OCI-M2 (cell line): Measurements from ENCODE around the gene BMPER.

ENCODE experiments used
- DNase-seq: peaks from one replicate; lab custom pipeline; 2025; ENCODE audit not compliant: unreplicated experiment; lab: John Stamatoyannopoulos, UW

Gene BMPER

DNA sequence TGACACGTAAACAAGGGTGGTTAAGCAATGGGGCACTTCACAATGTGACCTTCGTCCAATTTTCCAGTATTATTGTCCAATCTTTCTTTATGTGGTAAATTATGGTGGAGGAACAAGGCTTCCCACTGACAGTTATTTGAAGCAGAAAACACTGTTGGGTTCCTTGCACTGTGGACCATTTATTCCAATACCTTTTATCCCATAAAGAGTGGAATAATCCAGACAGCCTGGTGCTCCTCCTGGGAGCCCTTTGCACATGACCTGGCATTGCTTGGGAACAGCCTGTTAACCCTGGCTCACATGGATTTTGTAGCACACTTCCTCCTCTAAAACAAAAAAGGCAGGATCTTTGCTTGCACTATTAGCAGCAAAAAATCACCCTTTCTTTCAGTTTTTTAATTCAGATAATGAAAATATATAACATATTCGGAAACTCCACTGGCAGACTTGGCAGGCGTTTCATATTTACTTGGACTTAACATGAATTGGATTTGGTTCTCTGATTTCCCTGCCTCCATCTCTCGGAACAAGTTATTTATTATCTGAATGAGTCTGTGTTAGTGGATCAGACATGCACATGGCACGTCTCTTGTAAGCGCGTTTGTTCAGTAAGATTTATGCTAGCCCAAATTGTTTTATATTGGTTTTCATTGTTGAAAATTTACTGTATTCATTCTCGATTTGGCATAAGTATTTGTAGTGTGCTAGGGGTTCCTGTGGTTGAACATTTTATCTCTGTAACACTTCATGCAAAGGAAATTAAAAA lies 59.3 kb downstream of the BMPER start:
- no peak for DNase-seq

DNA sequence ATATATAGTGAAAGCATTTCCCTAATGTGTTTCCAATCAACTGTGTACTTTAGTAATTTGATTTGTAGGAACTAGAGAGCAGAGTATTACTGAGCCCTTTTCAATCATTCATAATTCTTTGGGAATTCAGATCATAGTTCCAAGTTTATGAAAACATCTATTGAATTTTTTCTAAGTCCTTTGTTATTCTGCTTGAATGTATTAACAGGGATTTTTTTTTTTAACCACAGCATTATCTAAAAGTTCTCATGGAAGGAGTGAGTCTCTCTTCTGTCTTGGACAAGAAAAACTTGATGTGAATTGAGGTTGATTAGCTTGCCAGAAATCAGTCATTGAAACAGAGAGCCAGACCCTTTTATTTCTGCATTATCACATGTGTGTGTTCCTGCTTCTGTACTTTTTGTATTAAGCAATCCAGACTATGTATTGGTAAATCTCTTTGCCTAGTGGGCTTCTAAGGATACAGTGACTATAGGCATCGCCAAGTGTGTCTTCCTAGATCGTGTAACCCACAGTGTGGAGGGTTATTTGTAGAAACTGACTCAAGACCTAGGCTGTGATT lies 59.9 kb downstream of the BMPER start:
- no peak for DNase-seq

DNA sequence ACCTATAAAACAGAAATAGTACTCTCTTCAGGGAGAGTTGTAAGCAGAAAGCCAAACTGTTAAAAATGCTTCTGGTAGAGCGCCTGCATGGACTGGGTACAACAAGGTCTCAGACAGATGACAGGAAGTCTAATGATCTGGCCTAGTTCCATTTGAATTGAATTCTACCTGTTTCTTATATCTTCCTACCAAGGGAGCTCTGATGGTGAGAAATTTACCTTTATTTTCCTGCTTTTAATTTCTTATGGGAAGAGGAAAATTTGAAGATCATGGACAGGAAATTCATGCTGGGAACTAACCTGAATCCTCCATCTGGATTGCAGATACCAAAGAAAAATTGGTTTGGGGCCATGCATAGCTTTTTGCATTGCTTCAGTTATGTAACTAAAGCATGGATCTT lies 63.3 kb downstream of the BMPER start:
- DNase-seq, result no peak

DNA sequence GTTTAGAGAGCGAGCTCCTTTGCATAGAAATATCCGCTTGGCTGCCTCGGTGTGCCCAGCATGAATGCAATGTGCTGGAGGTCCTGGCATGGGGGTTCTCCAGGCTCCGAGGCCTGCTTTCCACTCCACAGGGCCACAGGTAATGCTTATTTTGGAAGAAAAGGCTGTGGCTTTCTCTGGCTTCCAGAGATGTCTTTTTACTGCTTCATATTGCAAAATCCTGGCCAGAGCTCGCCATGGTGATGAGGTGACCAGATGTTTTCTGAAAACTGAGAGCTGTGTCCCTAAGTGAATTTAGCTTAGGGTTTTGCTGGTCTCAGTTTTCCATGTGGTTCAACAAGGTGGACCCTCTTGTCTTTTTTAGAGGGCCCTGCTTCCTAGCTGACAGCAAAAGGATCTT lies 65.2 kb downstream of the BMPER start:
- no peak for DNase-seq

DNA sequence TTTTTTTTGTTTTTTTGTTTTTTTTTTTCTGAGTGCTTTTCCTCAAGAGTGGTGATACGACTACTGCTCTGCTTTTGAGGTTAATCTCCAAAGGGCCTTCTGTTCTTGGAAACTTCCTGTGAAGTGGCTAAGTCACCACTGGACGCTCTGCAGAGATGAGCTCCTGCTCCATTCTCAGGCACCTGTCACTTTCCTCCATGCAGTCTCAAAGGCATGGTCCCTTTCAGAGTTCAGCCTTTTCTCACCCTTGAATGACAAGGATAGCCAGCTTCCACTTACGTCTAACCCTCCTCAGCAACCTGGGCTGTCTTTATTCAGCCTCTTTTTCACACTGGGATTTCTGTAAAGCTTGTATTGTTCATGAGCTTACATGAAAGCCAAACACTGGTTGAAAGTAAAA lies 65.8 kb downstream of the BMPER start:
- no peak for DNase-seq

DNA sequence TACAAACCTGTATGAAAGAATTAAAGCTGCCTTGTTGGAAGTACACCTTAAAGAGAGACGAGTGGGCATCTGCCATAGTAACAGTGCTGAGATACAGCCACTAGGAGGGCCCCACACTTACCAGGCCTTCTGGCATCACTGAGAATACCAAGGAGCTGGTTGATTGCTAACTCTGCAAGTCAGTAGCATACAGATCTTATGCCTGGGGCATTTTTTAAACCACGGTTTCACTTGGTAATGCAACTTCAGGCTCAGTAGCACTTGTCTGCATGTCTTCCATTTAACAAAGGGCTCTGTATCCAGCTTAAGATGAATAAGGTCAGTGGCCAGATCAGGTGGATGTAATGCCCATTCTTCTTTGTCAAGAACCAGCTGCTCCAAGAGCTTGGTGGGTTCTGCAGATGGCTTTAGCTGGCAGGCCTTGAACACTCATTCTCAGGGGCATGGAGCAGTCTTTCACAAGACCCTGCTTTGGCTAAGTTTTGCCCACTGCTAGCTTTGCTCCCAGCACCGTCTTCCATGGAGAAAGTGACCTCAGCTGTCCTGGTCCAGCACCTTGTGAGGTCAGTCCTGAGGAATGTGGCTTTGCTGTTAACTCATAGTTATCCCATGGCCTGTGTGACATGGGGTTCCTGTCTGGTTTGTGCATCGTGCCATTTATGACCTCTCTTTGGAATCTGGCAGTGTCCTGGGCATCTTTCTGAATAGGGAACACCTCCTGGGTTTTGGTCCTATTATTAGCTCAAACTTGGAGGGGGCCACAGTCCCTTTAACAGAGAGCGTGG lies 68.1 kb downstream of the BMPER start:
- DNase-seq, result no peak

DNA sequence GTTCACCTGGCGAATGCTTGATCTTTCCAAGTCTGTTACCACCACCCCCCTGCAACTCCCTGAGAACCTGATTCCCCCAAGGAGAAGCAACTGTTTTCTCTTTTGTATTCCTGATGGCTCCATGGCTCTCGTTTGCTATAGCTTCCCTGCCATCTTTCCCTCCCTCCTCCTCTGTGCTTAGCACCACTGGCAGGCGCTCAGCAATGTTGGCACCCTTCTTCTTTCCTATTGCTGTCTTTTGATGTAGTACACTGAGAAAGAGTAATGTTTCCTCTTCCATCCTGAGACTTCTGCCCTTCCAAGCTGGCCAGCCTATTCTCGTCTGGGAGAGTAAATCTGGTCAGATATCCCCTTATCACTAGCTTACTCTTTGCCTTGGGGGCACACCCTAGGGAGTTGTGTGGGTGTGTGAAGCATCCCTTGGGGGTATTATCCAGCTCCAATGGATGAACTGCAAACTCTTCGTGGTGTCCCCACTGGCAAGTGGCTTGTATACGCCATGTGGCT lies 74.0 kb downstream of the BMPER start:
- DNase-seq, result no peak

DNA sequence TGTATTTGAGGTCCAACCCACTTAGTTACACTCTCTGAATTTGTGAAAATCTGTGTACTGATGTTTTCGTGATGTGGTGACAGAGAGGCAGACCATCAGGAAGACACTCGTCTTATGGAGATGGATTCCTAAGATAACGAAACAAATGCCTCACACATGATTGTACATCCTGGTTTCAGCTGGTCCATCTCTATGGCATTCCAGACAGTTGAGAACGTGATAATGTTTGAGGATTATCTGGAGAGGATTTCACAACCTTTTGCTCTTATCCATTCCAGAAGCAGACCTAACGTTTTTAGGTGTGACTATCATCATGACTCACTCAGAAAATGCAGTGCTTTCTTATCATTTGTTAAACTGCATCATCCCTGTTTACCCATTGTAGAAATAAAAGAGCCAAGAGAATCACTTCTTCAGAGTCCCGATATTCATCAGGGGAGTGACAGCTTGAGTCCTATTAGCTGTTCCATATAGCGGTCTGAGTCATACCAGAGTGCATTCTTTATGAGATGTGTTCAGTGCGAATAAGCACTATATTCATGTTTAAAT lies 74.5 kb downstream of the BMPER start:
- DNase-seq, result no peak

DNA sequence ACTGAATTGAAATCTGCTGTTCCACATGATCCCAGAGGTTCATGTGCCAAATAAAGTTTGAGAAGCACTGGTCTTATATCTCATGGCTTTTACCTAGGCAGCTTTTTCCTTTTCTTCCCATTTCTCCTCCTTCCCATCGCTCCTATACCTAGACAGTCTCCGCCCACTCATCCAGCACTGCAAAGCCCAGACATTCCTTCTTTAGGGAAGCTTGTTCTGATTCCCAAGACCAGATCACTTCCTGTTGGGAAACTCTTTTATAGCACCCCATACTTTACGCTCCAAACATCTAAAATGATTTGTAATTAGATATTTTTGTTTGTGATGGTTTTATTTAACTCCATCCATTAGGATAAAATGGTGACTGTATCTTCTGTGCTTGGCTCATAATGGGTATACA lies 75.9 kb downstream of the BMPER start:
- no peak for DNase-seq

DNA sequence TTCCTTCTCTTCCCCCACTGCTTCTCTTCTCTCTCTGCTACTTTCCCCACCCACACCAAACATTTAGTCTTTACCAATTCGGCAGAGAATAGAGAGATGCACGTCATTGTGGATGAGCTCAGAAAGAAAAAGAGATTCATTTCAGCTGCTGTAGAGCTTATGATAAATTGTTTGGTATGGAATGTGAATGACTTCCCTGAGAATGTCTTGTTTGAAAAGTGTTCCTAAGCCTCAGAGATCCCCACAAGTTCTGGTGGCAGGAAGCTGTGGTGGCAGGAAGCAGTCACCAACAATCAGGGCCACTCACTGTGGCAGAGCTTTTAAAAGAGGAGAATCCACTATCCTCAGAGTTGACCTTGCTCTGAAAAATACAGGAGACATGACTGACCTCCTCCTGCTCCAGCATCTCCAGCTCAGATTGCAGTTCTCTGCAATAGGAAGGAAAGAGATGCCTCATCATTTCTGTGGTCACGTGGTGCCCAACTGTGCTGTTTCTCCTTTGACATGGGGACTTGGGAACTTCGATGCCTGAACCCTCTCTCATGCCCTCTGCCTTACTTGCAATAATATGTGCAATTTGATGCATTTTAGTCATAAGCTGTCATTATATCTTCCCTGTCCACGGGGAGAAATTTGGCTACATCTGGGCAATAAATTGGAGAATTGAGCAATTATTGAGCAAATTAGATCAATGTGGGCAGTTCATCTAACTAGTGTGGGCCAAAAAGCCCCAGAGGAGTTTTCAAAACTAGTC lies 76.5 kb downstream of the BMPER start:
- DNase-seq, result no peak

DNA sequence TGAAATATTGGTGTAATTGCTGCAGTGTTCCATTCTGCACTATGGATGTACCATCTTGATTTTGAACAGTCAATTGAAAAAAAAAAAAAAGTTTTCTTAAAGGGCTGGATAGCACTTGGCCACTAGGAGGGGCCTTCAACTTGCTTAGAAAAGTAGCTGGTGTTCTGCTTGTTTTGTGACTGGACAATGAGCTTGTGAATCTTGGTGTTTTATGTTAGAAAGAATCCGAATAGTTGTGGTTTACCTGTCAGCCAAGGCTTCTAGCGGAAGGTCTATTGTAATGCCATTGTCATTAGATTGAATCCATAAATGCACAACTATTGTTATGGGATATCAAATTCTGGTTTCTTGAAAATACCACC lies 77.1 kb downstream of the BMPER start:
- DNase-seq, result no peak

DNA sequence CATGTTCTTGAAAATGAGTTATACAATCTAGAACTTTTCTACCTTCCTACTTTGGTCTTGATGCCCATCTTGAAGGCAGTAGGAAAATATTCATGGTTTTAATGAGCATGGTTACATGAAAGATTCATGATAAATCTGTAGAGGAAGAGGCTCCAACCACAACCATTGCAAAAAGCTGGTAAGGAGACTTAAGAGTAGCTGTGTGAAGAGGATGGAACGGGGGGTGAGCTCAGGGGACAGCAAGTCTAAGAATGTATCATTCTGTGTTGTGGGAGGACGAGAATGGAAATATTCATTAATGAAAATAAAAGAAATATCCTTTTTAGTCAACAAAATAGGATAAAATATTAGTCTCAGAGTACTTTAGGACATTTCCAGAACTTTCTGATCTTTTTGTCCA lies 81.1 kb downstream of the BMPER start:
- DNase-seq, result no peak

DNA sequence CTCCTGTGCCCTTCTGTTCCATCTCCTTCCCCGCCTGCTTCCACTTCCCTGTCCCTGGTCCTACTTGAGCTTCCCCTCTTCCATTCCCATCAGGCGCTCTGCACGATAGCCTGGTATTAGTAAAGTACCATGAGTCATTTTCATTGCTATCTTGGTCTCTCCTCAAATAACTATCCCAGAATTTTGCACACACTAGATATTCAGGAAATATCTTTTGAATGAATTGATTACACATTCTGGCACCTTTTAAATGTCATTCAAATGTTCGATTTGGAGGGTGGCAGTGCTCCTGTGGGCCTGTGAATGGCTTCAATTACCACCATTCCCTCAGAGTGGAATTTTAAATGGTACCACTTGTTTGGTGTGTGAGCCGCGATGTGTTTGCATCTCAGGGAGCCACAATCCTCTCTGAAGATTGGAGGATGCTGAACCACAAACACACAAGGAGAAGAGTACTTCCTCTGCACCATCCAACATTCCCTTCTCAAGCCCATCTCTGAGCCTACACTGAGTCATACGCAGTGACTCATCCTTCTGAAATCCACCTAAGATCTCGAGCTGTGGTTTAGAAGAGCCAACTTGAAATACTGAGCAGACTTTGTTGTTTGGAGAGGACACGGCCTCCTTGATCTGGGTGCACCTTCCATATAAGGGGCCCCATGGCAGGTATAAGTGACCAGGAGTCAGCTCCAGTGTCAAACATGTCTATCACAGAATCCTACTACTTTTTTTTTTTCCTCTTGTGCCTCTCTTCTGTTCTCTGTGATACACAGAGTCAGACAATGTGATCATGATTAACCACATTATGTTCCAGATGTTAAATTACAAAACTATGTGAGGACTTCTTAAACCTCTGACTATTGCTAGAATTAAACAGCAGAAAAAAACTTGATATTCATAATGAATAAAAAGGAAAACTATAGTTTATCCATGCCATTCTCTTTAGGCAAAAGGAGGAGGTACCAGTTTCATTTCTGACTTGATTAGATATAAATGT lies 81.9 kb downstream of the BMPER start:
- no peak for DNase-seq

DNA sequence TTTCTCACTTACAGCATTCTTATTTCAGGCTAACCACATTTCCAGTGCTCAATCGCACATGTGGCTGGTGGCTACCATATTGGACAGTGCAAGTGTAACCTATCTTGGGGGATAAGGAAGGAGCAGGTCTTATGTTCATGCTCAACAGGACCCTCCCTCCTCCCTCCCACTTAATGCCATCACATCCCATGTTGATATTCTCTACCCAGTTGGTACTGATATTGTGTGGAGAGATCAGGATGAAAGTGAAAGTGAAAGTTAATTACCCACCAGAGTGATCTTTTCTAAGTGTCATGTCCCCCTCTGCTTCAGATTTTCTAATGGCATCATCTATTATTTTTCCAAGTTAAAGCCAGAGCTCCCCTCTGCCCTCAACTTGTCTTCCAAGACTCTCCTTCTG lies 91.6 kb downstream of the BMPER start:
- no peak for DNase-seq

DNA sequence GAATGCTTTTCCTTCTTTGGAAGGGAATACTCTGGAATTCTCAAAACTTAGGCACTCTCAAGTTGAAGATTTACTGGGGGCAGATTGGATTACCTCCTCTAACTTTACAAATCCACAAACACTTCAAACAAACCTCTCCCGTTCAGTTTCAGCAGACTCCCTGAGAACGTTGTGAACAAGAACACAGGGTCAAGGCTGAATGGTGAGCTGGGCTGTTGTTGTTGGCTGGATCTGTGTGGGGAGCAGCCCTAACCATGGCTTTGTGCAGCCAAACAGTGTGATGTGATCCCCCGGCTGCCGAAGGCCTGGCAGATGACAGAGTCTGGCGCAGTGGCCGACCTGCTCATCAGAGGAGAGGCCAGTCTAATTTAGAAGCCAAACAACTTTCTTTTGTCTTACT lies 93.1 kb downstream of the BMPER start:
- no peak for DNase-seq

DNA sequence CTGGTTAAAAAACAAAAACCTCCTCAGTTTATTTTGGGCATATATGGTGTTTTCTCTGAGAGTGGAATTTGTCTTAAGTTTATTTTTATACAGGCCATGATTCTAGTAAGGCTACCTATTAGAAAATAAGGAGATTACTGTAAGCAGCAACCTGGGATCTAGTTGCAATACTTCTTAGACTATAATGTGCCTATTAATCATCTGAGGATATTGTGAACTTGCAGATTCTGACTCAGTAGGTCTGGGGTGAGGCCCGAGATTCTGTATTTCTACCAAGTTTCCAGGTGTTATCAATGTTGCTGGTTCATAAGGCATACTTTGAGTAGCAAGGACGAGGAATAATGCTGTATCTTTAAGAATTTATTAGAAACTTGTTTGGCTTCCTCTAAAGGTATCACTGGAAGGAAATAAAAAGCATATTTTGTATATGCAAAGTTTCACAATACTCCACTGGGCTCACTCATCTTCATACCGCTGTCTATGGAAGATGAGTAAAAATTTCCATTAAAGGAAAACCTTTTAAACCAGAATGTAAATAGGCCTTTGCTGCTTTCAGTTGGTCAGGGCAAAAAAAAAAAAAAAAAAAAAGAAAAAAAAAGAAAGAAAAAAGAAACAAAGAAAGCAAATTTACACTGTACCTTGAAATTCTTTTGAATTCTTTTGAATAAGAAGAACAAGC lies 105.8 kb downstream of the BMPER start:
- no peak for DNase-seq

DNA sequence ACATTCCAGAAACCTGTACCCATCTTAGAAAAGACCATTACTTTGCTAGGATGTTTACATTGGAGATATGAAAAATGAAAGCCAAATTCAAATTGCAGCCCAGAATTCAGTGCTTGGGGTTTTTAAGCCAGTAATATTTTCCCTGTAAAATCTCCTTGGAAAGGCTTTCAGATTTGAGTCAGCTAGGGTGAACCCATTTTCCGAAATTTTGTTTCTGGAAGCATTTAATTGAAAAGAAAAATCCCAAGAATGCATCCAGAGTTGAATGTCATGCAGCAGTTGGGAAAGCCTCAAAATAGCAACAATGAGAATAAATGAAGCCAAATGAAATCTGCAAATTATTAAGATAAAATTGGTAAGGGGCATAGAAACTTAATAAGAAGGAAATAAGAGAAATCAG lies 106.4 kb downstream of the BMPER start:
- no peak for DNase-seq

DNA sequence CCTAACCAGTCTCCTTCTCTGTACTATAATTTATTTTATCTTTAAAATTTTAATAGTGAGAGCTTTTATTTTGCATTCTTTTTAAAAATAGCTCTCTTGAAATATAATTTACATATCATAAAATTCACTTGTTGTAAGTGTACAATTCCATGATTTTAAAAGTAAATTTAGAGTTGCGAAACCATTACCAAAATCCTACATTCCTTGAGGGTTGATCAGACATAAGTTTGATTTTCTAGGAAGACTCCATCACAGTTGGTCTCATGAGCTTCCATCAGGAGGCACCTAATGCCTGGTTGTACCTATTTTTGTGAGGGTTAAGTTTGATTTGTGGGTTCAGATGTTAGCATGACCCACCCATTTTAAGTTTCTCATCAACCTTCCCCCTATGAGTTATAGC lies 108.1 kb downstream of the BMPER start:
- no peak for DNase-seq

DNA sequence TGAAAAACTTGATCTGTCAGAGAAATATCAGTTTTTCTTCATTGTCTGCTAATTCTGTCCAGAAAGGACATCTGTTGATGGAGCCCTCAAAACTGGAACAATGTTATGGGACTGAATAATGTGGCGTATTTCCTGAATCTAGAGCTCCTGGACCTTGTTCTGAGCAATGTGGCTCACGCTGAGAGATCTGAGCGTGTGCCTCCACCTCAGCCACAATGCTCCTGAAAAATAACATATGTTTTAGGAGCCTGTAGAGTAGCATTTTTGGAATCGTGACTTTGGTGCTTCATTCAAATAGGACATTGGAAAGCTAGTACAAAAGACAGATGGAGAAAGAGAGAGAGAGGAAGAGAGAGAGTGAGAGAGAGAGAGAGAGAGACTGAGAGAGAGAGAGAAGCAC lies 110.3 kb downstream of the BMPER start:
- no peak for DNase-seq
